Ovary (tissue), 9 donors: ENCODE measurements around the gene ITSN1. TPM values are rescaled to one million over a fixed set of nuclear protein-coding genes. Genes with fewer than 3 reads are reported as not detected.
"Not testable (repeated sequence)": the region's sequence is repeated elsewhere in the genome, so short reads cannot be mapped to it uniquely, and the experiment has no call there.

Experiments
- DNase-seq, 5 donors: peaks; one replicate each; pipeline ENCODE4 v3.0.0-alpha.2; 2019 to 2020
- H3K27ac ChIP-seq, 2 donors: fragments of 200-600 bp; one replicate each; pipeline versions ENCODE4 v1.5.1 to v1.8.0; 2019 to 2022
- H3K27me3 ChIP-seq: fragments of 200-600 bp; one replicate; pipeline ENCODE4 v1.8.0; 2022
- H3K36me3 ChIP-seq: fragments of 200-600 bp; sonication (generic); one replicate; pipeline ENCODE4 v1.5.1; 2019
- H3K4me1 ChIP-seq: one replicate; pipeline ENCODE4 v1.8.1; 2013; ENCODE audit warnings: mild to moderate bottlenecking, moderate library complexity; ENCODE audit not compliant: insufficient read depth
- H3K4me3 ChIP-seq: fragments of 200-600 bp; sonication (generic); one replicate; pipeline ENCODE4 v1.5.1; 2017
- H3K9me3 ChIP-seq, 2 donors: fragments of 200-600 bp in 1 of 2; sonication (generic) in 1 of 2; one replicate each; pipeline versions ENCODE4 v1.5.1 to v1.8.1; 2013 to 2019; ENCODE audit warnings: mild to moderate bottlenecking in 1 of 2, moderate library complexity in 1 of 2
- EP300 ChIP-seq: sonication (generic); formaldehyde crosslinking; IDR thresholded peaks from one replicate; pipeline ENCODE4 v1.6.1; 2017; ENCODE audit warnings: antibody characterized with exemption
- POLR2A ChIP-seq: fragments of 450-650 bp; IDR thresholded peaks from one replicate; pipeline ENCODE4 v1.6.1; 2017; ENCODE audit warnings: antibody characterized with exemption, mild to moderate bottlenecking, moderate library complexity
- WGBS, 3 donors: extraction: QIAGEN DNeasy Blood & Tissue Kit in 1 of 3; methylation state at CpG; one replicate each; pipeline versions ENCODE4 v1.1.5 to v1.1.7; 2013 to 2017; 5-methylcytosine and 5-hydroxymethylcytosine counted together
- intact Hi-C, 4 donors: fragments of 100-400 bp; cut with DNase I; formaldehyde crosslinking; loops; one replicate each; pipeline versions ENCODE4 v1.11.0 to v1.15.1; 2022 to 2023
- polyA plus RNA-seq, 2 donors: library from polyadenylated mRNA; stranded (reverse); fragments of 200-250 nt in 1 of 2; fragments of 350-450 nt in 1 of 2; fragmentation: Illumina TruSeq in 1 of 2; extraction: RNeasy Lipid Tissue Mini Kit (QIAGEN cat#74804) in 1 of 2; gene quantifications; one replicate each; pipeline ENCODE4 v1.2.3, GENCODE V29; 2013 to 2014
- total RNA-seq, 7 donors: library from RNA; depleted of rRNA in 2 of 7; stranded (reverse); fragments of >200 nt in 2 of 7; fragmentation: NEBNext Ultra II Directional in 3 of 7; extraction: Animal tissue kit (Norgen Biotek cat#: 25700) in 3 of 7; gene quantifications; one replicate each; pipeline versions ENCODE4 v1.1.0 to v1.2.4, GENCODE V29; 2016 to 2023
- TF ChIP-seq, protein P1 (sequence below), 3 donors: fragments of 450-650 bp in 2 of 3; fragments of 200-600 bp in 1 of 3; IDR thresholded peaks; one replicate each; pipeline versions ENCODE4 v1.5.1 to v1.8.0; 2016 to 2022; ENCODE audit warnings: antibody characterized with exemption in 3 of 3, mild to moderate bottlenecking in 1 of 3
- donor health status: DM: no; HTN: no; CAD: no; lungs with moderate emphysema.
- donor health status: DM: no; HTN: no; CAD: no.
- donor health status: Bipolar disorder and iron deficiency.
- donor health status: DM: yes; HTN: yes; CAD: no.
- donor health status: DM: no; HTN: no; CAD: no.
- donor health status: DM: yes; HTN: yes; CAD: no.

Gene ITSN1
- total and polyA plus RNA-seq, 9 donors, result 22.6 to 61.3 (median 36.4) TPM

DNA sequence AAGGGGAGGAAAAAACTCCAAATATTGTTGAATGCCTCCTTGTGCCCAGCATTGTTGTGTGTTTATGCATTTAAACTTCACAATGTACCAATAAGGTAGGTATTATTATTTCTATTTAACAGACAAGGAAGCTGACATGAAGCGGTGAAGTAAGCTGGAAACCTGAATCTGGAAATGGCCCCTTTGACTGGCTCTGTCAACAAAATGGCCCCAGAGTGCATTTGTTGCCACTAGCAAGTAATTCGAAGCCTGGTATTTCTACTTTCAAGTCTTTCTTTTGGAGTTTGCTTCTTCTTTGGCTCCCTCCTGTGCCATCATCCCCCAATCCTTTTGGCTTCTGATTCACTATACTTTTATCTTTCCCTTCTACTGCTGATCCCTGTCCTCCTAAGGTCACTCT is 23.9 kb upstream of the ITSN1 start:
- 95 to 96% (median 96%) methylated on average over 2 of the region's 2 CpGs for WGBS, 3 donors
- H3K36me3 ChIP-seq, result no peaks in the 10 kb centered on the region
- DNase-seq, result no peak

DNA sequence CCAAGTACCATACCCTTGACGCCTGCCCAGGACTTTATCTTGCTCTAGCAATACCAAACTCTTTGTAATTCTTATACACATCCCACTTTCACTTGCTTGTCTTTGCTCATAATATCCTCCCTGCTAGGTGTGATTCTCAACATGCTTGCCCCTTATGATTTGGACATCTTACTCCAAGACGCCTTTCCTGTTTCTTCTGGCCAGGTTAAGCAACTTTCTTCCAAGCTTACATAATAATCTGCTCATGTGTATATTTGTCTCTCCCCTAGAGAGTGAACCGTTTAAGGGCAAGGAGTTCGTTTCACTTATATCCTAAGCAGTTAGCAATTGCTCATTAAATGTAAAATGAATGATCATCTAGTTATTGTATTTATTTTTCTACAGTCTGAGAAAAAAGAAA is 22.6 kb upstream of the ITSN1 start:
- 90 to 96% (median 94%) methylated on average over 4 of the region's 4 CpGs for WGBS, 3 donors
- intact Hi-C loops, result no loop called here
- H3K36me3 ChIP-seq, result no peaks in the 10 kb centered on the region

More for the DNA sequence above, 23.9 kb upstream of the ITSN1 start:
- Histone ChIP-seq H3K9me3 (no peaks in the 10 kb centered on the region), H3K27ac (no peak overlapping the region), H3K27me3 (no peaks in the 10 kb centered on the region), H3K4me1 (no peaks in the 10 kb centered on the region), H3K4me3 (no peak overlapping the region)
- TF ChIP-seq, protein P1, sequence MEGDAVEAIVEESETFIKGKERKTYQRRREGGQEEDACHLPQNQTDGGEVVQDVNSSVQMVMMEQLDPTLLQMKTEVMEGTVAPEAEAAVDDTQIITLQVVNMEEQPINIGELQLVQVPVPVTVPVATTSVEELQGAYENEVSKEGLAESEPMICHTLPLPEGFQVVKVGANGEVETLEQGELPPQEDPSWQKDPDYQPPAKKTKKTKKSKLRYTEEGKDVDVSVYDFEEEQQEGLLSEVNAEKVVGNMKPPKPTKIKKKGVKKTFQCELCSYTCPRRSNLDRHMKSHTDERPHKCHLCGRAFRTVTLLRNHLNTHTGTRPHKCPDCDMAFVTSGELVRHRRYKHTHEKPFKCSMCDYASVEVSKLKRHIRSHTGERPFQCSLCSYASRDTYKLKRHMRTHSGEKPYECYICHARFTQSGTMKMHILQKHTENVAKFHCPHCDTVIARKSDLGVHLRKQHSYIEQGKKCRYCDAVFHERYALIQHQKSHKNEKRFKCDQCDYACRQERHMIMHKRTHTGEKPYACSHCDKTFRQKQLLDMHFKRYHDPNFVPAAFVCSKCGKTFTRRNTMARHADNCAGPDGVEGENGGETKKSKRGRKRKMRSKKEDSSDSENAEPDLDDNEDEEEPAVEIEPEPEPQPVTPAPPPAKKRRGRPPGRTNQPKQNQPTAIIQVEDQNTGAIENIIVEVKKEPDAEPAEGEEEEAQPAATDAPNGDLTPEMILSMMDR (IDR thresholded peaks at IDR 0.05), result no peak
- TF ChIP-seq EP300, result no peak
- TF ChIP-seq POLR2A, result no peak
- intact Hi-C loops, result no loop called here

DNA sequence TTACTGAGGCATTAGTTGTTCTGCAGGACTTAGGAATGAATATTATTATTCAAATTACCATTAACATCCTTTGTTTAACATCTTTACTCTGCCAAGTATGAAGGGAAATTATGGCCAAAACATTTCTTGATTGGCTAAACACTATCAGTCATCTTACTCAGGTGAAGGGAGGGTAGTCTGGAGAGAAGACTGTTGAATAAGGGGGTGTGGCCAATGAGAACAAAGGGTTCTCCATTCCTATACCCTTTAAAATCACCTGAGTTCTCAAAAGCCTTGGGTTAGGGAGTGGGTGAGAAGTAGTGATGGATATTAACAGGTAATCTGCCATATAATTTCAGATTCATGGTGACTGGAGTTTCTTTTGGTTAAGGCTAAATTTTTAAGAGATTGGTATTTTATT is 20.0 kb upstream of the ITSN1 start:
- no peaks in the 10 kb centered on the region for H3K9me3 ChIP-seq
- TF ChIP-seq, protein P1 (IDR thresholded peaks at IDR 0.05), result no peak
- TF ChIP-seq EP300, result no peak
- no peak for TF ChIP-seq POLR2A
- no peak overlapping the region for H3K4me3 ChIP-seq
- no peaks in the 10 kb centered on the region for H3K36me3 ChIP-seq
- H3K27ac ChIP-seq, result no peak overlapping the region
- intact Hi-C loops, result no loop called here
- no peak for DNase-seq
- no peaks in the 10 kb centered on the region for H3K27me3 ChIP-seq
- no peaks in the 10 kb centered on the region for H3K4me1 ChIP-seq

More for the DNA sequence above, 22.6 kb upstream of the ITSN1 start:
- no peaks in the 10 kb centered on the region for H3K27me3 ChIP-seq
- TF ChIP-seq, protein P1 (IDR thresholded peaks at IDR 0.05), result no peak
- no peak for TF ChIP-seq EP300
- no peak for TF ChIP-seq POLR2A
- no peak for DNase-seq
- no peak overlapping the region for H3K4me3 ChIP-seq
- no peaks in the 10 kb centered on the region for H3K9me3 ChIP-seq
- no peaks in the 10 kb centered on the region for H3K4me1 ChIP-seq
- no peak overlapping the region for H3K27ac ChIP-seq

DNA sequence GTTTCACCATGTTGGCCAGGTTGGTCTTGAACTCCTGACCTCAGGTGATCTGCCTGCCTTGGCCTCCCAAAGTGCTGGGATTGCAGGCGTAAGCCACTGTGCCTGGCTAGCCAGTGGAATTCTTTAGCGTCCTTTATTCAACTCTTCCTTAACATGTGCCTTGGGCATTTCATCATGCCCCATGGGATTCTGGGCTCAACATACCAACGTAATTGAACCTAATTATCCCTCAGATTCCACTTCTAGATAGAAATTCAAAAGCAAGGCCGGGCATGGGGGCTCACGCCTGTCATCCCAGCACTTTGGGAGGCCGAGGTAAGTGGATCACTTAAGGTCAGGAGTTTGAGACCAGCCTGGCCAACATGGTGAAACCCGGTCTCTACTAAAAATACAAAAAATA is 16.1 kb upstream of the ITSN1 start:
- H3K36me3 ChIP-seq, H3K9me3 ChIP-seq, H3K4me3 ChIP-seq, H3K4me1 ChIP-seq, H3K27ac ChIP-seq, intact Hi-C loops, DNase-seq, H3K27me3 ChIP-seq: not testable (repeated sequence)
- 92 to 95% (median 94%) methylated on average over 7 of the region's 7 CpGs for WGBS, 3 donors

DNA sequence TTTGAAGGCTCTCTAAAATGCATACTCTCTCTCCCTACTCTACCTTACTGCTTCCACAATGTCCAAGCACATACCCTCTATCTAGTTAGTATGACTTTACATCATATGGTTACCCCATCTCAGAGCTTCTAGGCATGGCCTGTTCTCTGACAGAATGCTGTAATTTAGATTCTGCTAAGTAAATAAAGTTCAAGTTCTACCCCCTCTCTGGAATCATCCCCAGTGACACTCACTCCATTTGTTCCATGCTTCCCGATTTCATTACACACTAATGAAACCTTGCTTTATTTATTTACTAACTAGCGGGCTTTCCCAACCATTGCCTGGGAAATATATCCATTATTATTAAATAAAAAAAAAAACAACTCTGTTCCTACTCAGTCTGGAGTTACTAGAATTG is 8.0 kb upstream of the ITSN1 start:
- DNase-seq, result no peak
- intact Hi-C loops, result no loop called here
- Histone ChIP-seq H3K27ac (no peak overlapping the region), H3K4me3 (no peak overlapping the region), H3K9me3 (no peaks in the 10 kb centered on the region), H3K27me3 (no peaks in the 10 kb centered on the region), H3K36me3 (no peaks in the 10 kb centered on the region), H3K4me1 (no peaks in the 10 kb centered on the region)
- 92 to 98% (median 94%) methylated on average over 2 of the region's 2 CpGs for WGBS, 3 donors
- TF ChIP-seq, protein P1 (IDR thresholded peaks at IDR 0.05), result no peak
- TF ChIP-seq EP300, result no peak
- TF ChIP-seq POLR2A, result no peak
